Measurements from ENCODE around the gene FBXL3.
A peak's percentile ranks its signal among the peaks of the same experiment; 100 is the strongest.
"Not testable (repeated sequence)": the region's sequence is repeated elsewhere in the genome, so short reads cannot be mapped to it uniquely, and the experiment has no call there.

The FBXL3 gene

GRCh38 chr13:76982061-76982460 is 44.9 kb downstream of the FBXL3 start:
- no peak for DNase-seq

GRCh38 chr13:76980075-76980718 is 46.8 kb downstream of the FBXL3 start:
- peak; percentile 85 for DNase-seq

GRCh38 chr13:76976929-76977328 is 50.0 kb downstream of the FBXL3 start:
- no peak for DNase-seq

GRCh38 chr13:76976490-76976889 is 50.5 kb downstream of the FBXL3 start:
- no peak for DNase-seq

GRCh38 chr13:76975863-76976262 is 51.1 kb downstream of the FBXL3 start:
- no peak for DNase-seq

- no peak for DNase-seq
Observed at GRCh38 chr13:76974618-76974975, 52.4 kb downstream of the FBXL3 start.

- no peak for DNase-seq
Observed at GRCh38 chr13:76973920-76974617, 52.9 kb downstream of the FBXL3 start.

GRCh38 chr13:76971851-76972829 is 54.8 kb downstream of the FBXL3 start:
- DNase-seq, result no peak

GRCh38 chr13:76971215-76971614 is 55.7 kb downstream of the FBXL3 start:
- DNase-seq, result no peak

GRCh38 chr13:76969488-76970365 is 57.2 kb downstream of the FBXL3 start:
- no peak for DNase-seq

- DNase-seq, result no peak
Observed at GRCh38 chr13:76968041-76968440, 58.9 kb downstream of the FBXL3 start.

- DNase-seq, result no peak
Observed at GRCh38 chr13:76967031-76967430, 59.9 kb downstream of the FBXL3 start.

GRCh38 chr13:76965759-76966421 is 61.1 kb downstream of the FBXL3 start:
- DNase-seq, result no peak

GRCh38 chr13:76959734-76960133 is 67.2 kb downstream of the FBXL3 start:
- DNase-seq, result not testable (repeated sequence)

GRCh38 chr13:76958841-76959432 is 68.0 kb downstream of the FBXL3 start:
- no peak for DNase-seq

GRCh38 chr13:76955661-76956060 is 71.3 kb downstream of the FBXL3 start:
- no peak for DNase-seq

Data from activated CD4-positive, alpha-beta T cell treated with anti-CD3 and anti-CD28 coated beads, Interleukin-2, amount 50 U/mL, for 1 hour (primary cell).